CD4-positive, alpha-beta T cell treated with Interleukin-17A for 1 hour (primary cell): ENCODE results near the gene MYL4.
"Not testable (repeated sequence)": the region's sequence is repeated elsewhere in the genome, so short reads cannot be mapped to it uniquely, and the experiment has no call there.

Experiments
- DNase-seq: peaks from one replicate; pipeline ENCODE4 v3.0.0-alpha.2; 2020

Gene MYL4

GRCh38 chr17:47208744-47209488 is at the start of gene MYL4:
TSS of gene MYL4 (plus strand) at chr17:47209348. CDS start at chr17:47209423, 75 bp downstream.
- no peak for DNase-seq

GRCh38 chr17:47162013-47162622 is 47.0 kb upstream of the MYL4 start:
- no peak for DNase-seq

DNA sequence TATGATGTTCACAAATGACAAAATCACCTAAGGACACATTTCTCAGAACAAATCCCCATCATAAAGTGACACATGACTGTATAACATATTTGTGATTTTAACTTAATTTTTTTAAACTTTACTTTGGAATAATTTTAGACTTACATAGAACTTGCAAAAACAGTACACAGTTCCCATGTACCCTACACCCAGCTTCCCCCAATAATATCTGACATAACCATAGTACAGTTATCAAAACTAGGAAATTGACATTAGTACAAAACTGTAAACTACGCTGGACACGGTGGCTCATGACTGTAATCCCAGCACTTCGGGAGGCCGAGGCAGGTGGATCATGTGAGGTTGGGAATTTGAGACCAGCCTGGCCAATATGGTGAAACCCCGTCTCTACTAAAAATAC is 44.9 kb upstream of the MYL4 start:
- DNase-seq, result no peak

DNA sequence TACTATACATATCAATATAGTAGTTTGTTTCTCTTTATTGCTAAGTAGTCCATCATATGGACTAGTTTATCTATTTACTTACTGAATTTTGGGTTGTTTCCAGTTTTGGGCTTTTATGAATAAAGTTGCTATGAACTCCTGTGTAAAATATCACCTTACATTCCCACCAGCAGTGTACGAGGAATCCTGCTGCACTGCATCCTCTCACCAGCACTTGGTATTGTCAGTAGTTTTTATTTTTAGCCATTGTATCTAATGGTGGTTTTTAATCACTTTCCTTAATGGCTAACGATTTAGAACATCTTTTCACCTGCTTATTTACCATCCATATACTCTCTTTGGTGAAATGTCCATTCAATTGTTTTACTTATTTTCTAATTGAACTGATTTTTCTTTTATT is 44.0 kb upstream of the MYL4 start:
- no peak for DNase-seq

DNA sequence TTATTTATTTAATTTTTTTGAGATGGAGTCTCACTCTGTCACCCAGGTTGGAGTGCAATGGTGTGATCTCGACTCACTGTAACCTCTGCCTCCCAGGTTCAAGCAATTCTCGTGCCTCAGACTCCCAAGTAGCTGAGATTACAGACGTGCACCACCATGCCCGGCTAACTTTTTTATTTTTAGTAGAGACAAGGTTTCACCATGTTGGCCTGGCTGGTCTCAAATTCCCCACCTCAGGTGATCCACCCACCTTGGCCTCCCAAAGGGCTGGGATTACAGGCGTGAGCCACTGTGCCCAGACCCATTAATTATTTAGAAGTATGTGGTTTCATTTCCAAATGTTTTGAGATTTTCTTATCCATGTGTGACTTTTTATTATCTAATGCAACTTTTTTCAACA is 42.3 kb upstream of the MYL4 start:
- not testable (repeated sequence) for DNase-seq

- DNase-seq, result not testable (repeated sequence)
These were observed 40.3 kb upstream of the MYL4 start for GRCh38 chr17:47168896-47169295.

- DNase-seq, result no peak
These were observed 38.4 kb upstream of the MYL4 start for GRCh38 chr17:47170710-47171109.

GRCh38 chr17:47172696-47173565 is 36.2 kb upstream of the MYL4 start:
- no peak for DNase-seq

DNA sequence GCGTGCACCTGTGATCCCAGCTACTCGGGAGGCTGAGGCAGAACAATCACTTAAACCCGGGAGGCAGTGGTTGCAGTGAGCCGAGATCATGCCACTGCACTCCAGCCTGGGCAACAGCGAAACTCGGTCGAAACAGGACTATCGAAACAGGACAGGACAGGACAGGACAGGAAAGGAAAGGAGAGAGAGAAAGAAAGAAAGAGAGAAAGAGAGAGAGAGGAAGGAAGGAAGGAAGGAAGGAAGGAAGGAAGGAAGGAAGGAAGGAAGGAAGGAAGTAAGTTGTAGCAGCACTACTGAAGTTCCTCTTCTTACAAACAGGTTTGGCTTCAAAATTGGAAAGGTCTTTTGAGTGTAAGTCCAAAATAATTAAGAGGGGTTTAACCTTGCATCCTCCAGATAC is 34.3 kb upstream of the MYL4 start:
- not testable (repeated sequence) for DNase-seq

DNA sequence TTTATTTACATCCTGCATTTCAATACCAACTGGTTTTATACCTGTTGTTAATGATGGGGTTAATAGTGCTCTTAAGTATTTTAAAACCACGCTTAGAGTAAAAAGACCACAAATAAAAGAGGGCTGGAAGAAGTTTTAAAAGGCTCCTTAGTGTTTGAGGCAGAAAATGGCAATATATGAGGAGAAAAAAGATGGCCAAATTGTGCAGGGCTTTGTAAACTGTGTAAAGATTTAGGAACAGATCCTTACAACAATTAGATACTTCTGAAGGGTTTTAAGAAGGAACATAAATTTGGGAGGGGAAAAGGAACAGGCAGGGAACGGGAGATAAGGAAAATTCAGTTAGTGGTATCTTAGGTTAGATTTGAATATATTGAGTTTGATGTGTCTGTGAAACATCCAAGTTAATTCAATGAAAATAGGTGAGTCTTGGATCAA is 32.7 kb upstream of the MYL4 start:
- DNase-seq, result no peak

- DNase-seq, result no peak
These were observed 31.9 kb upstream of the MYL4 start for GRCh38 chr17:47177261-47177660.

DNA sequence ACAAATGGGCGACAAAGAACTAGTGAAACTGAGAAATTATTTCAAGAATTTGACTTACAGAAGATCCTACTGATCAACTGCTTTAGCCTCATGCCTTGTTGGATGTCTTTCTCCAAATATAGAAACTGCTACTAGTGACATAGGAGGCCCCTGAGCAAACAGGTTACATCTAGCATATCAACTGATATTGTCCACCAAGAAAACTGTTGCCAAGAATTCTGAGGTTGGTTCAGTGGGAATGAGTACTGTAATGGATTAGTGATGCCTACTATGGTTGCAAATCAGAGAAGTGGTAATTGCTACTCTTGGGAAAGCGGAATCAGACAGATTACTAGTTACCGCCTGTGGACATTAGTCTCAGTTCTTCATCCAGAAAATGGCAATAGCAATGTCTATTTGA is 30.0 kb upstream of the MYL4 start:
- DNase-seq, result no peak

DNA sequence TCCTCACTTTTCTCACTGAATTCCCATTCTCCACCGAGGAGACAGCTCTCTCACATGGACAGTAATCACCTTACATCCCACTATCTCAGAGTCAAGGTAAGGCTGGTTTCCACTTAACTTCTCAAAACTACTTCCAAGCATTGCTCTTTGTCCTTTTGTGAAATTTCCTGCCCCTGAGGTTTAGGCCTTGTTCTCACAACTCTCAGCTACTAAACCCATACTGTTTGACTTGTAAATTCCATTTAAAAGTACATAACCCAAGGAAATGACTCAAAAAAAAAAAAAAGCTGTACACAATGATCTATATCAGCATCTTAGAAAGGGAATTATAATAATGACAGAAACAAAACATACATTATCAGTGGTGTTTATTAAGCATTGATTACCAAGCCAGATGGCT is 28.8 kb upstream of the MYL4 start:
- DNase-seq, result no peak

DNA sequence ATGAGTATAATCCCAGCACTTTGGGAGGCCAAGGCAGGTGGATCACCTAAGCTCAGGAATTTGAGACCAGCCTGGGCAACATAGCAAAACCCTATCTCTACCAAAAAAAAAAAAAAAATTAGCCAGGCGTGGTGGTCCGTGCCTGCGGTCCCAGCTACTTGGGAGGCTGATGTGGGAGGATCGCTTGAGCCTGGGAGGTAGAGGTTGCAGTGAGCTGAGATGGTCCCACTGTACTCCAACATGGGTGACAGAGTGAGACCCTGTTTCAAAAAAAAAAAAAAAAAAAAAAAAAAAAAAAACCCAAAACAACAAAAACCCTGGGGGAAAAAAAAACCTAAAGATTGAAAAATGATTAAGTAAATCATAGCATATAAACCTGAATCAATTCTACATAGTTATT is 28.2 kb upstream of the MYL4 start:
- not testable (repeated sequence) for DNase-seq

- DNase-seq, result no peak
These were observed 24.5 kb upstream of the MYL4 start for GRCh38 chr17:47184681-47185080.

DNA sequence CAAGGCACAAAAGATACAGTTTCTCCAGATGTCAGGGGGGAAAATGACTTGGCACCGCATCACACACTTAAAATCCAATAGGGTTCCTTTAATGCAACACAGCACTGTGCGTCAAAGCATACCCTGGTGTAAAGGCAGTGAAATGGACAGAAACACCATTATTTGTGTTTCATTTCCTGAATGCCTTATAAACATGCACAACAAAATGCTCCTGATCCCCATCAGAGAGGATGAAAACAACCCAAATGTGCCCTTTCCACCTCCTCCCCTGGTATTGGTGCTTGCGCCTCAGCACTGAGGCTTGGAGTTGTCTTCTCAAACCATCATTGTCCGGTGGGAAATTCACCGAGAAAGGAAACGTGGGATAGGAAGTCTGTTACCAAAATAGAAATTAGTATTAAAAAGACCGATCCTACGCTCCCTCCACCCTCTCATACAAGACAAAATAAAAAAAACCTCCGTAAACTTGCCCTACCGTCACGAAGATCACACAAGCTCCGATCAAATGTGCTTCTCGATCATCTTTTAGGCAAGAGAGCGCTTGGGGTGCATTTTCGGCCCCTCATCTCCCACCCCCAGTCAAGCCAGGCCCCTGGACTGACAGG is 20.8 kb upstream of the MYL4 start:
- peak; percentile 48 for DNase-seq

- peak; percentile 100 for DNase-seq
These were observed 20.0 kb upstream of the MYL4 start, which contains the start of gene CDC27 for GRCh38 chr17:47188876-47189731. TSS of gene CDC27 (minus strand) at chr17:47189295. CDS start at chr17:47189172, 123 bp downstream.

DNA sequence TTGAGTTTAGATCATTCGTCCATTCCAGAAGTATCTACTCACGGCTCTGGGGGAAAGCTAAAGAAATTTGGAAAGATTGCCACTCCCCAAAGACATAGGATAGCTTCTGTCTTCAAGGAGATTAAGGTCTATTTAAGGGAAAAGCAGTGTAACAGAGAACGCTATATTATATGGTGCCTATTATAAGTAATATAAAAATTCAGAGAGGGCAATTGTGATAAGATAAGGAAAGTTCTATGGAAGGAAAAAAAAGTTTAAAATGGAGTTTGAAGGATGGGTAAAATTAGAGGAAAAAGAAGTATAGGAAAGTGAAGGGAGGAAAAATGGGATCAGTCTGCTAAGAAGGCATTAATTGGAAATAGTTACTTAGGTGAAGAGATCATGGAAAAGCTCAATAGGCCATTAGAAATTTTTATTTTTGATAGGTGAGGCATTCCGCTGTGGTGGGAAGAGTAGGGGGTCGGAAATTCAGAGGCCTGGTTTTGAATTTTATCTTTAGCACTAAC is 19.4 kb upstream of the MYL4 start:
- no peak for DNase-seq

- no peak for DNase-seq
These were observed 18.9 kb upstream of the MYL4 start for GRCh38 chr17:47190243-47190642.

- DNase-seq, result no peak
These were observed 18.4 kb upstream of the MYL4 start for GRCh38 chr17:47190770-47191169.

DNA sequence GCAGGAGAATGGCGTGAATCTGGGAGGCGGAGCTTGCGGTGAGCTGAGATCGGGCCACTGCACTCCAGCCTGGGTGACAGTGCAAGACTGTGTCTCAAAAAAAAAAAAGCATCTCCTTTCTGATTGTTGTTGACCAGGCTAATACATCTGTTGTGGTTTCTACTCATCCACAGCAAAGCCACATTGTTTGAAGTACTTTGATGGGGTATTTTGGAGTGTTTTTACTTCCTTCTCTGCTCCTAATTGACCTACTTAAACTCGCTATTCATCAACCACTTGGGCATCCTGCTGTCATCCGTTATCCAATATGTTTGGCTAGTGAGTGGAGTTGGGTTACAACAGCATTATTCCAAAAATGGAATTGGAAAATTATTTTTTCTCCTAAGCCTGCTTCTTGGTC is 16.6 kb upstream of the MYL4 start:
- DNase-seq, result peak; percentile 55
